Measurements from ENCODE around the gene GNAZ.

GNAZ gene

GRCh38 chr22:23077627-23078461, 7.5 kb downstream of the GNAZ start:
- no peak for DNase-seq (ENCODE audit: low spot score)

GRCh38 chr22:23078462-23078787, 8.1 kb downstream of the GNAZ start:
- no peak for DNase-seq (ENCODE audit: low spot score)

GRCh38 chr22:23079240-23079768, 9.0 kb downstream of the GNAZ start:
- peak; percentile 79 for DNase-seq (ENCODE audit: low spot score)

GRCh38 chr22:23079814-23080521, 9.6 kb downstream of the GNAZ start:
- DNase-seq (ENCODE audit: low spot score), result no peak

GRCh38 chr22:23080613-23081290, 10.4 kb downstream of the GNAZ start:
- no peak for DNase-seq (ENCODE audit: low spot score)

- DNase-seq (ENCODE audit: low spot score), result no peak
These were observed 12.4 kb downstream of the GNAZ start for GRCh38 chr22:23082534-23083314.

GRCh38 chr22:23083315-23084021, 13.1 kb downstream of the GNAZ start:
- DNase-seq (ENCODE audit: low spot score), result no peak

- DNase-seq (ENCODE audit: low spot score), result no peak
These were observed 14.4 kb downstream of the GNAZ start for GRCh38 chr22:23084453-23085350.

GRCh38 chr22:23085351-23085671, 15.0 kb downstream of the GNAZ start:
- no peak for DNase-seq (ENCODE audit: low spot score)

- DNase-seq (ENCODE audit: low spot score), result no peak
These were observed 15.5 kb downstream of the GNAZ start for GRCh38 chr22:23085785-23086184.

GRCh38 chr22:23086263-23086662, 15.9 kb downstream of the GNAZ start:
- no peak for DNase-seq (ENCODE audit: low spot score)

- DNase-seq (ENCODE audit: low spot score), result no peak
These were observed 16.5 kb downstream of the GNAZ start for GRCh38 chr22:23086787-23087186.

GRCh38 chr22:23088199-23088604, 17.9 kb downstream of the GNAZ start:
- no peak for DNase-seq (ENCODE audit: low spot score)

GRCh38 chr22:23089010-23089409, 18.7 kb downstream of the GNAZ start:
- DNase-seq (ENCODE audit: low spot score), result no peak

- DNase-seq (ENCODE audit: low spot score), result no peak
These were observed 19.5 kb downstream of the GNAZ start for GRCh38 chr22:23089633-23090456.

- DNase-seq (ENCODE audit: low spot score), result no peak
These were observed 20.1 kb downstream of the GNAZ start for GRCh38 chr22:23090457-23090835.

GRCh38 chr22:23091760-23092159, 21.4 kb downstream of the GNAZ start:
- DNase-seq (ENCODE audit: low spot score), result no peak

- no peak for DNase-seq (ENCODE audit: low spot score)
These were observed 22.1 kb downstream of the GNAZ start for GRCh38 chr22:23092217-23092955.
